Choroid plexus epithelial cell (primary cell): Measurements from ENCODE around the gene GALNT17.

Experiments used
- DNase-seq: peaks from one replicate; pipeline ENCODE4 v3.0.0-alpha.2; 2010; ENCODE audit warnings: low read depth
- H3K4me3 ChIP-seq: 2 replicates; pipeline ENCODE4 v1.5.1; 2011; ENCODE audit warnings: low read depth, mild to moderate bottlenecking, control low read depth, low read length, moderate library complexity
- TF ChIP-seq, protein P1 (sequence below): conservative IDR thresholded peaks from 2 replicates; pipeline ENCODE4 v1.5.1; 2011; ENCODE audit warnings: low read depth, mild to moderate bottlenecking, control low read depth, inconsistent platforms, low read length, moderate library complexity

The GALNT17 gene

DNA sequence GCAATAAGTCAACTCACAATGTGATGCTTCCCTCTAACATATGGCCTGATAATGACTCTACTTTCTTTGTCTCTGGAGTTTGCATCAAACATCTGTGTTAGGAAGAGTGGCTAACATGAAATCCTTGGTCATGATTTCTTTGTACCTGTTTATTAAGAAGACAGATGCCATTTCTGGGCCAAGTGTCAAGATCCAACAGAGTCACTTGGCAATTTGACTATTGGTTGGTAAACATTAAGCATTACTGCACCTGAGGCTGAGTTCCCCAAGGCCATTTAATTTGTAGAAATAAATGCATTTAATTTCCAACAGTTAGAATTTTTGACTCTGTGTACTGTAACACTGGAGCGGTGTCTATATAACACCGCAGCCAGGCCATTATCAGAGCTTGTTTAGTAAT is 403.7 kb downstream of the GALNT17 start:
- no peak for DNase-seq
- H3K4me3 ChIP-seq = no peak overlapping the region
- TF ChIP-seq, protein P1, sequence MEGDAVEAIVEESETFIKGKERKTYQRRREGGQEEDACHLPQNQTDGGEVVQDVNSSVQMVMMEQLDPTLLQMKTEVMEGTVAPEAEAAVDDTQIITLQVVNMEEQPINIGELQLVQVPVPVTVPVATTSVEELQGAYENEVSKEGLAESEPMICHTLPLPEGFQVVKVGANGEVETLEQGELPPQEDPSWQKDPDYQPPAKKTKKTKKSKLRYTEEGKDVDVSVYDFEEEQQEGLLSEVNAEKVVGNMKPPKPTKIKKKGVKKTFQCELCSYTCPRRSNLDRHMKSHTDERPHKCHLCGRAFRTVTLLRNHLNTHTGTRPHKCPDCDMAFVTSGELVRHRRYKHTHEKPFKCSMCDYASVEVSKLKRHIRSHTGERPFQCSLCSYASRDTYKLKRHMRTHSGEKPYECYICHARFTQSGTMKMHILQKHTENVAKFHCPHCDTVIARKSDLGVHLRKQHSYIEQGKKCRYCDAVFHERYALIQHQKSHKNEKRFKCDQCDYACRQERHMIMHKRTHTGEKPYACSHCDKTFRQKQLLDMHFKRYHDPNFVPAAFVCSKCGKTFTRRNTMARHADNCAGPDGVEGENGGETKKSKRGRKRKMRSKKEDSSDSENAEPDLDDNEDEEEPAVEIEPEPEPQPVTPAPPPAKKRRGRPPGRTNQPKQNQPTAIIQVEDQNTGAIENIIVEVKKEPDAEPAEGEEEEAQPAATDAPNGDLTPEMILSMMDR = no peak

DNA sequence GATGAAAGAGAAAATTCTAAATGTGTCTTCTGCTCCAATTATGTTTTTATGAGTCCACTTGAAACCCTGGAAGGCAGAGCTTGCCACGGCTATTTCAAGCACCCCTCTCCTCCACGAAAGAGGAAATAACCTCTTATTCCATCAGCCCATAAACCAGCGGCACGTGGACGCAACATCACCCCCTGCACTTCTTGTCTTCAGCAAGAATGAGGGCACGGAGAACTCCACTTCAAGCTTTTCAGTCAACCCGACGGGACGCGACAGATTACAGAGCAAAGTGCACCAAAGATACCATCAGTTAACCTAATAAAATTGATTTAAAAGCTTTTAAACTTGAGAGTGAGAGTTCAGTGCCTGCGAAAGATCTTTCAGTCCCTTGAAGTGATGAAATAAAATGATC is 406.3 kb downstream of the GALNT17 start:
- TF ChIP-seq, protein P1 = no peak
- no peak for DNase-seq
- H3K4me3 ChIP-seq = no peak overlapping the region

DNA sequence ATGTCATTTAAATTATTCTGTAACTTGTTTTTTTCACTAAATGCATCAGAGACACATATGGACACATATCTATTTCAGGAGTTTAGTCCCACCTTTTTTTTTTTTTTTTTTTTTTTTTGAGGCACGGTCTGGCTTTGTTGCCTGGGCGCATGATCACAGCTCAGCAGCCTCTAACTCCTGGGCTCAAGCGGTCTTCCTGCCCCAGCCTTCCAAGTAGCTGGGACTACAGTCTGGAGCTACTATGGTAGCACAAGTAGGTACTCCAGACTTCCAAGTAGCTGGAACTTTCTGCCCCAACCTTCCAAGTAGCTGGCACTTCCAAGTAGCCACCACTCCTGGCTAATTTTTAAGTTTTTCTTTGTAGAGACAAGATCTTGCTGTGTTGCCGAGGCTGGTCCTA is 407.7 kb downstream of the GALNT17 start:
- H3K4me3 ChIP-seq = no peak overlapping the region
- no peak for DNase-seq
- TF ChIP-seq, protein P1 = no peak

DNA sequence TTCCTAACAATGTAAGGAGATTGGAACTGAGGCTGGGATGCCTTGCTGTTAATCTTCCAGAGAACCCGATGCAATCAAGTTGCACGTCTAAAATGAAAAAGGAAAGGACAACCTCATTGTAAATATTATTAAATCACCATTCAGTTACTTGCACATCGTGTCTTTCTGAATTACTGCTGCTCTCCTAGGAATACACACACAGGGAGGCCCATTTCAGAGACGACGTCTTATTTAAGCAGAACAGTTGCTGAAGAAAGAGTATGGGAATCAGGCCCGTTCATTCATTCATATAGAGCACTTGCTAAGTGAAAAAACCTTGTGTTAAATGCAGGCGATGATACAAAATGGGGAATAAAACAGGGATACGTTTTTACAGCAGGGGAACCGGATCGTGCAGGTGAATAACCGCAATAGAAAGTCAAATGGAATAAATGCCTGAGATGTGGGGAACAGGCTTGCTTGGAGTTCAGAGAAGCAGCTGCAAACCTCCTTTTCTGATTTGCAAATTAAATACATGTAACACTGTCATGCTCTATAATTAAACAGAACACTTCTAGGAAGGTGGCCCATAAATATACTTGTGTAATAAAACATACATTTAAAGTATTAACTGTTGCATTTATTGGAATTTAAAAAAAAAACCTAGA is 409.9 kb downstream of the GALNT17 start:
- H3K4me3 ChIP-seq = no peak overlapping the region
- TF ChIP-seq, protein P1 = no peak
- DNase-seq = no peak

DNA sequence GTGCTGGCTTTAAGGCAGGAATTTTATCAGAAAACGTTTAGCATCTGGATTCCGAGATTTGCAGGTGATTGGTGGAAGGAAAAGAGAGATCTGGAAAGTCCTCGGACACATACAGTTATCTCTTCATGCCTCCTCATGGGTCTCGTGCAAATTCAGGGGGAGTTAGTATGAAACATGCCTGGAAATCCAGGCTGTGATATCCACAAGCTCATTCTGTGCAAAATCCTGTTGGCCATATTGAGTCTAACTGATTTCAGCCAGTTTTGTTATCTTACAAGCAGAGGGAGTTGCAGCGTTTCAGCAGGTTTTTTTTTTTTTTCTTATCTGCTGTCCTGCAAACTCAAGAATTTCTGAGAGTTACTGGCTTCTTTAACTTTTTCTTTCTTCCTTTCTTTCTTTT is 411.5 kb downstream of the GALNT17 start:
- H3K4me3 ChIP-seq = no peak overlapping the region
- peak; percentile 17 for DNase-seq
- TF ChIP-seq, protein P1 = no peak

DNA sequence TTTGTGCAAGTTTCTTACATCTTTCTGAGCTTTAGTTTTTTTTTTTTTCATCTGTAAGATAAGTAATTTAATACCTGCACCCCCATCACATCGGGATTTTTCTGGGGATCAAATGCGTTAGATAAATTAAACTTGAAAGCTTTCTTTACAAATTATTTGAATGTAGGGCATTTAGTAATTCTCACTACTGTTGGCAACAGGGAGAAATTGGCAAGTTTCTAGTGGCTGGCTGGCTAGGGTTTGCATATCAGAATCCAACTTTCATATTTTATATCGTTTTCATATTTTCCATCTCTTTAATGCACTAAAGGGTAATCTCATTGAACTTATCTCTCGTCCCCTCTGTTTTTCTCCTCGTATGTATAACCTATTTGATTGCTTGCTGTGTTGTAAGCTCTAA is 412.9 kb downstream of the GALNT17 start:
- H3K4me3 ChIP-seq = no peak overlapping the region
- TF ChIP-seq, protein P1 = no peak
- no peak for DNase-seq

DNA sequence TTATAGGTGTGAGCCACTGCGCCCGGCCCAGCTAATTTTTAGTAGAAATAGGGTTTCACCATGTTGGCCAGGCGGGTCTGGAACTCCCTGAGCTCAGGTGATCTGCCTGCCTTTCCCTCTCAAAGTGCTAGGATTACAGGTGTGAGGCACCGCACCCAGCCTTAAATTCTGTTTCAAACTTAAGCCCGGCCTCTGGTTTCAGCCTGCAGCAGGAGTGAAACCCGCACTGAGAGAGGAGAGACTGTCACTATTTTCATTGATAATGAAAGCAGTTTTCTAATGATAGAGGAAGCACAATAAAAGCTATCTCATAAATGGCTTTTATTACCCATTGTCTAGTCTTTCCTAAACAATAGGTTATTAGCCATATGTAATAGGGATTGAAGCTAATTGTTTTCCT is 415.5 kb downstream of the GALNT17 start:
- TF ChIP-seq, protein P1 = no peak

More for the DNA sequence above, 415.5 kb downstream of the GALNT17 start:
- no peak overlapping the region for H3K4me3 ChIP-seq
- DNase-seq = no peak
